RWPE2 (cell line): ENCODE measurements around the gene WDR1.

Experiments
- ATAC-seq: fragments of 200-7000 bp; cut with Tn5 transposase; 3 replicates; pipeline ENCODE4 v1.9.1; 2021; ENCODE audit warnings: low read depth
- DNase-seq: peaks from one replicate; pipeline ENCODE4 v3.0.0-alpha.2; 2020; ENCODE audit warnings: low spot score
- H3K27ac ChIP-seq: fragments of 450-650 bp; 2 replicates; pipeline ENCODE4 v1.5.1; 2017; ENCODE audit warnings: mild to moderate bottlenecking; ENCODE audit not compliant: poor library complexity, severe bottlenecking
- H3K27me3 ChIP-seq: fragments of 250-450 bp; sonication (Bioruptor Pico); 2 replicates; pipeline ENCODE4 v1.5.1; 2021; ENCODE audit warnings: mild to moderate bottlenecking, moderate library complexity; ENCODE audit not compliant: insufficient read depth, poor library complexity, severe bottlenecking
- H3K36me3 ChIP-seq: fragments of 250-450 bp; sonication (Bioruptor Pico); 2 replicates; pipeline ENCODE4 v1.5.1; 2020; ENCODE audit warnings: low read depth, mild to moderate bottlenecking, moderate library complexity
- H3K4me1 ChIP-seq: fragments of 250-450 bp; sonication (Bioruptor Pico); 2 replicates; pipeline ENCODE4 v1.5.1; 2021; ENCODE audit warnings: mild to moderate bottlenecking, moderate library complexity; ENCODE audit not compliant: insufficient read depth, poor library complexity, severe bottlenecking
- H3K4me3 ChIP-seq: fragments of 250-450 bp; sonication (Bioruptor Pico); 2 replicates; pipeline ENCODE4 v1.5.1; 2021; ENCODE audit warnings: mild to moderate bottlenecking, moderate library complexity; ENCODE audit not compliant: severe bottlenecking
- H3K9me3 ChIP-seq: fragments of 250-450 bp; sonication (Bioruptor Pico); 2 replicates; pipeline ENCODE4 v1.5.1; 2021; ENCODE audit warnings: mild to moderate bottlenecking, moderate library complexity; ENCODE audit not compliant: severe bottlenecking
- CTCF ChIP-seq: fragments of 450-650 bp; IDR thresholded peaks from one replicate; pipeline ENCODE4 v1.5.1; 2017; ENCODE audit warnings: mild to moderate bottlenecking, moderate library complexity; ENCODE audit not compliant: poor library complexity, severe bottlenecking

The WDR1 gene

GRCh38 chr4:10034136-10034535 is 82.5 kb downstream of the WDR1 start:
- Histone ChIP-seq H3K4me3 (no peak overlapping the region), H3K9me3 (no peaks in the 10 kb centered on the region), H3K4me1 (peaks cover 17% of the 10 kb centered on the region), H3K27me3 (no peaks in the 10 kb centered on the region), H3K36me3 (no peaks in the 10 kb centered on the region), H3K27ac (peak overlapping the region; percentile 79)
- DNase-seq (peak; percentile 23), ATAC-seq (no peak)
- TF ChIP-seq CTCF = no peak

DNA sequence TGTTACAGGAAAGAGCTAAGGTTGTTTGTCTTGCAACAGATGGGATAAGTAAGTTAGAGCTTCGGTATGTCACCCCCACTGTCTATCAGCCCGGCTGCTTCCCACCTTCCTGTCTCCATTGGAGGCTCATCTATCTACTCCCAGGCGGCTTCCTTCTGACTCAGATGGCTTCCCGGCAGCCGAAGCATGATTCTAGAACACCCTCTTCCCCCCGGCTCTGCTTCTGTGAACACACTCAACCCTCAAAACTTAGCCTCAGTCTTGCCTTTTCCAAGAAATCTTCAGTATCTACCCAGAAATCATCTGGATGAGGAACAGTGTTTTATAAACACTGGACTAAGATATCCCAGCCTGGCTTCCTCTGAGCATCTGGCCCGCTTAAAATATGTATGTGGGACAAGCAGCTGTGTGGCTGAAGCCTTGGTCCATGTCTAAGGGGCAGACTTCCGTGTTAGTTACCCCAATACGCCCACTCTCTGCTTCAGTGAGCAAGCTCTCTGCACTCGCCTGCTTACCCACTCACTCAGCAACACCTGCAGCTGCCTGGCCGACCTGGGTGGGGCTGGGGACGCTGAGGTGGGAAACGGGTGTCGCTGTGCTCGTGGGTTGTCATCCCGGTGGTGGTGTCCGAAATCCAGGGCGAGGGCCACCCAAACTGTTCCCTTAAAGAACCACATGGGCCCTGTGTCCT is 83.3 kb downstream of the WDR1 start:
- Histone ChIP-seq H3K9me3 (no peaks in the 10 kb centered on the region), H3K36me3 (no peaks in the 10 kb centered on the region), H3K4me1 (peaks cover 22% of the 10 kb centered on the region), H3K27me3 (no peaks in the 10 kb centered on the region), H3K4me3 (no peak overlapping the region), H3K27ac (peak overlapping the region; percentile 79)
- TF ChIP-seq CTCF = no peak
- DNase-seq (peak; percentile 17), ATAC-seq (peak; percentile 85)

- Histone ChIP-seq H3K4me3 (no peak overlapping the region), H3K4me1 (peaks cover 23% of the 10 kb centered on the region), H3K27ac (peak overlapping the region; percentile 79), H3K36me3 (no peaks in the 10 kb centered on the region), H3K27me3 (no peaks in the 10 kb centered on the region), H3K9me3 (no peaks in the 10 kb centered on the region)
- ATAC-seq (peak; percentile 80), DNase-seq (no peak)
- no peak for TF ChIP-seq CTCF
Measured at GRCh38 chr4:10032625-10033024, 84.0 kb downstream of the WDR1 start.

DNA sequence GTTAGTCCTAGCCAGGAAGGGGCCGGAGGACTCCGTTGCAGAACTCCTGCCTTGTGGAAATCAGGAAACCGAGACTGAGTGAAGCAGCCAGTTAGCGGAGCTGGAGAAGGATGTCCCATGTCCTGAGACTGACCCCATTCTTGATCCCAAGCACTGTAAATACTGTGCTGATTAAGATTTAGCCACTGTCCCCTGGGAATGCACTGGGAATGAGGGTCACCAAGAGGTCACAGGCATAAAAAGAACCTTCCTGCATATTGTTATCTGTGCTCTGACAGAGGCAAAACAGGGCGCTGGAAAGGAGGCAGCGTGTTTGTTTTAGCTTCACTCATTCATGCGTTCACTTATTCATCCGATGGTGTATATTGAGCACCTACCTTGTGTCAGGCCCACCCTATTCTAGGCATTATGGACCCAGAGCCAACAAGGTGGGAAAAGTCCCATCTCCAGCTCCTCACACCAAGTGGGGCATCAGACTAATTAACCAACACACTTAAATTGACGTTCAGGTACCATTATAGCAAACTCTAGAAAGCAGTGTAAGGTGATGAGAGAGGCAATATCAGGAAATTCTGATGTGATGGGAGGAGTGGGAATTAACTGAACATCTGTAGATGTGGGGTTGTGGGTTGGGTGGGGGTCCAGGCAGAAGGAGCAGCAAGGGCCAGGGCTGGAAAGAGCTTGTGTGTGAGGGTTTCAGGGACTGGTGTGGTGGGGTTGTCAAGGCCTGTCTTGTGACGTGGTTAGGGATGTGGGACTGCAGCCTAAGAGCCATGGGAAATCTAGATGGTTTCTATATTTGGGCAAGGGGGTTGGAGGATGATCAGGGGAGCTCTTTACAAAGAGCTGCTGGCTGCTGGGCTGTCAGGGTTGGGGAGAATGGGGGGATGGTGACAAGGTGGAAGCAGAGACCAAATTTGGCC is 84.7 kb downstream of the WDR1 start:
- DNase-seq = no peak
- ATAC-seq = no peak
- H3K27me3 ChIP-seq = no peaks in the 10 kb centered on the region
- no peak overlapping the region for H3K4me3 ChIP-seq
- H3K9me3 ChIP-seq = no peaks in the 10 kb centered on the region
- no peak for TF ChIP-seq CTCF
- H3K4me1 ChIP-seq = peaks cover 27% of the 10 kb centered on the region
- no peaks in the 10 kb centered on the region for H3K36me3 ChIP-seq
- H3K27ac ChIP-seq = peak overlapping the region; percentile 79
